Measurements from ENCODE around the gene GSTM2. TPM values are rescaled to one million over a fixed set of nuclear protein-coding genes. Genes with fewer than 3 reads are reported as not detected.

GSTM2 gene
- total RNA-seq, 1 experiment from 2014 or later: 19.3 TPM

- Histone ChIP-seq H3K27me3 (replicated peaks) (no peaks in the 10 kb centered on the region), H3K9me3 (replicated peaks) (no peaks in the 10 kb centered on the region), H3K4me1 (replicated peaks) (peaks cover 9% of the 10 kb centered on the region), H3K36me3 (peaks cover 13% of the 10 kb centered on the region), H3K4me3 (no peak overlapping the region), H3K27ac (no peak overlapping the region)
- DNase-seq (ENCODE audit: low read depth in 1 of 2, low spot score in 2 of 2): no peak
Observed at GRCh38 chr1:109634771-109635750, 32.8 kb upstream of the GSTM2 start.

- Histone ChIP-seq H3K27ac (no peak overlapping the region), H3K9me3 (replicated peaks) (no peaks in the 10 kb centered on the region), H3K27me3 (replicated peaks) (no peaks in the 10 kb centered on the region), H3K36me3 (peaks cover 9% of the 10 kb centered on the region), H3K4me3 (no peak overlapping the region), H3K4me1 (replicated peaks) (peaks cover 14% of the 10 kb centered on the region)
- peak in 1 of 2 experiments; percentile 30 for DNase-seq (ENCODE audit: low read depth in 1 of 2, low spot score in 2 of 2)
Observed at GRCh38 chr1:109635862-109636200, 32.0 kb upstream of the GSTM2 start.

- H3K27me3 ChIP-seq (replicated peaks): no peaks in the 10 kb centered on the region
- peaks cover 3% of the 10 kb centered on the region for H3K36me3 ChIP-seq
- H3K9me3 ChIP-seq (replicated peaks): no peaks in the 10 kb centered on the region
- H3K4me3 ChIP-seq: no peak overlapping the region
- no peak overlapping the region for H3K27ac ChIP-seq
- peaks cover 14% of the 10 kb centered on the region for H3K4me1 ChIP-seq (replicated peaks)
- DNase-seq (ENCODE audit: low read depth in 1 of 2, low spot score in 2 of 2): peak; percentile 27 to 36
Observed at GRCh38 chr1:109636201-109636952, 31.5 kb upstream of the GSTM2 start.

- Histone ChIP-seq H3K36me3 (no peaks in the 10 kb centered on the region; the same call in 1 of the 2 replicates), H3K27ac (no peak overlapping the region), H3K27me3 (replicated peaks) (no peaks in the 10 kb centered on the region), H3K4me3 (no peak overlapping the region), H3K9me3 (replicated peaks) (no peaks in the 10 kb centered on the region), H3K4me1 (replicated peaks) (peaks cover 14% of the 10 kb centered on the region)
- no peak for DNase-seq (ENCODE audit: low read depth in 1 of 2, low spot score in 2 of 2)
Observed at GRCh38 chr1:109637446-109637845, 30.4 kb upstream of the GSTM2 start.

- Histone ChIP-seq H3K36me3 (no peaks in the 10 kb centered on the region), H3K9me3 (replicated peaks) (no peaks in the 10 kb centered on the region), H3K4me3 (no peak overlapping the region), H3K27ac (no peak overlapping the region), H3K27me3 (replicated peaks) (no peaks in the 10 kb centered on the region), H3K4me1 (replicated peaks) (peaks cover 22% of the 10 kb centered on the region)
- no peak for DNase-seq (ENCODE audit: low read depth in 1 of 2, low spot score in 2 of 2)
Observed at GRCh38 chr1:109639063-109639840, 28.6 kb upstream of the GSTM2 start.

- peaks cover 27% of the 10 kb centered on the region for H3K4me1 ChIP-seq (replicated peaks)
- H3K27ac ChIP-seq: no peak overlapping the region
- DNase-seq (ENCODE audit: low read depth in 1 of 2, low spot score in 2 of 2): peak in 1 of 2 experiments; percentile 36
- no peak overlapping the region for H3K4me3 ChIP-seq
- H3K36me3 ChIP-seq: no peaks in the 10 kb centered on the region
- H3K9me3 ChIP-seq (replicated peaks): no peaks in the 10 kb centered on the region
- no peaks in the 10 kb centered on the region for H3K27me3 ChIP-seq (replicated peaks)
Observed at GRCh38 chr1:109639841-109640184, 28.0 kb upstream of the GSTM2 start.

GRCh38 chr1:109640285-109640865 is 27.5 kb upstream of the GSTM2 start:
- no peak overlapping the region for H3K27ac ChIP-seq
- H3K9me3 ChIP-seq (replicated peaks): no peaks in the 10 kb centered on the region
- DNase-seq (ENCODE audit: low read depth in 1 of 2, low spot score in 2 of 2): peak; percentile 50 to 88
- no peaks in the 10 kb centered on the region for H3K27me3 ChIP-seq (replicated peaks)
- no peak overlapping the region for H3K4me3 ChIP-seq
- no peaks in the 10 kb centered on the region for H3K36me3 ChIP-seq
- H3K4me1 ChIP-seq (replicated peaks): peaks cover 30% of the 10 kb centered on the region

- Histone ChIP-seq H3K4me1 (replicated peaks) (peaks cover 27% of the 10 kb centered on the region), H3K4me3 (no peak overlapping the region), H3K9me3 (replicated peaks) (no peaks in the 10 kb centered on the region), H3K27me3 (replicated peaks) (no peaks in the 10 kb centered on the region), H3K27ac (no peak overlapping the region), H3K36me3 (no peaks in the 10 kb centered on the region)
- DNase-seq (ENCODE audit: low read depth in 1 of 2, low spot score in 2 of 2): no peak
Observed at GRCh38 chr1:109641078-109641740, 26.6 kb upstream of the GSTM2 start.

- no peak overlapping the region for H3K27ac ChIP-seq
- H3K36me3 ChIP-seq: no peaks in the 10 kb centered on the region
- no peak for DNase-seq (ENCODE audit: low read depth in 1 of 2, low spot score in 2 of 2)
- no peaks in the 10 kb centered on the region for H3K27me3 ChIP-seq (replicated peaks)
- H3K9me3 ChIP-seq (replicated peaks): no peaks in the 10 kb centered on the region
- peaks cover 22% of the 10 kb centered on the region for H3K4me1 ChIP-seq (replicated peaks)
- H3K4me3 ChIP-seq: no peak overlapping the region
Observed at GRCh38 chr1:109641861-109642260, 26.0 kb upstream of the GSTM2 start.

- Histone ChIP-seq H3K27me3 (replicated peaks) (no peaks in the 10 kb centered on the region), H3K27ac (no peak overlapping the region), H3K36me3 (no peaks in the 10 kb centered on the region), H3K4me3 (no peak overlapping the region), H3K9me3 (replicated peaks) (no peaks in the 10 kb centered on the region), H3K4me1 (replicated peaks) (peaks cover 22% of the 10 kb centered on the region)
- no peak for DNase-seq (ENCODE audit: low read depth in 1 of 2, low spot score in 2 of 2)
Observed at GRCh38 chr1:109642626-109643025, 25.2 kb upstream of the GSTM2 start.

GRCh38 chr1:109643385-109644230 is 24.2 kb upstream of the GSTM2 start:
- peak; percentile 72 to 86 for DNase-seq (ENCODE audit: low read depth in 1 of 2, low spot score in 2 of 2)
- H3K9me3 ChIP-seq (replicated peaks): no peaks in the 10 kb centered on the region
- no peaks in the 10 kb centered on the region for H3K36me3 ChIP-seq
- H3K27ac ChIP-seq: no peak overlapping the region
- peaks cover 22% of the 10 kb centered on the region for H3K4me1 ChIP-seq (replicated peaks)
- no peak overlapping the region for H3K4me3 ChIP-seq
- H3K27me3 ChIP-seq (replicated peaks): no peaks in the 10 kb centered on the region

- Histone ChIP-seq H3K4me1 (replicated peaks) (peaks cover 22% of the 10 kb centered on the region), H3K36me3 (no peaks in the 10 kb centered on the region), H3K27ac (no peak overlapping the region), H3K4me3 (no peak overlapping the region), H3K27me3 (replicated peaks) (no peaks in the 10 kb centered on the region), H3K9me3 (replicated peaks) (no peaks in the 10 kb centered on the region)
- DNase-seq (ENCODE audit: low read depth in 1 of 2, low spot score in 2 of 2): peak; percentile 45 to 52
Observed at GRCh38 chr1:109644670-109645069, 23.2 kb upstream of the GSTM2 start.

All from SJSA1 (cell line).